ENCODE measurements around the gene SCYGR5.

DNA sequence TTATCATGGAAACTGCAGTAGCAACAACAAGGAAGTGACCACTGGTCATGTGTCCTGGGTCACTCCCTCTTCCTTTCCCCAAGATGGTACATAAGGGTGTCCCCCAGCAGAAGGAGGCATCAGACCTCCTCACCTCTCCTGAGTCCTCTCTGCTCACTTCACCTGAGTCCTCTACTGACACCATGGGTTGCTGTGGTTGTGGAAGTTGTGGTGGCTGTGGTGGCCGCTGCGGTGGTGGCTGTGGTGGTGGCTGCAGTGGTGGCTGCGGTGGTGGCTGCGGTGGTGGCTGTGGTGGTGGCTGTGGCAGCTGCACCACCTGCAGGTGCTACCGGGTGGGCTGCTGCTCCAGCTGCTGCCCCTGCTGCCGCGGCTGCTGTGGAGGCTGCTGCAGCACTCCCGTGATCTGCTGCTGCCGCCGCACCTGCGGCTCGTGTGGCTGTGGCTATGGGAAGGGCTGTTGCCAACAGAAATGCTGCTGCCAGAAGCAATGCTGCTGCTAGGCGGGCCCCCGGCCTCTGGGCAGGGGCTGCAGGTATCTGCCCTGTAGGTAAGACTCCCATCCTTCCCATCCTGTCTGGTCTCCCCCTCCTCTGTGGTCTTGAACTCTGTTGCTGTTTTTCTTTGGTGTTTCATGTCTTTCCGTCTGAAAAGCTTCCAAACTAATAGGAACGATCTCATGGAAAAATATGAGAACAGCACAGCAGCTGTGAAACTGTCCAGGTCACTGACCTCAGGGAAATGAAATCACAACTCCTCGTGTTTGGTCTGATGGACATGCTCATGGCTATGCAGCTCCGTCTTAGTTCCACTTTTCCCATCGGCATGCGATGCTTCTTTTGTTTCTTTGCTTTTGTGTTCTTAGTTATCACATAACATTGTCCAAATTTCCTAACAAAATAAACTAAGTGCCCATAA lies 49.0 kb upstream of the SCYGR5 start, which contains the start of gene SCYGR4:
- TF ChIP-seq, protein P1, sequence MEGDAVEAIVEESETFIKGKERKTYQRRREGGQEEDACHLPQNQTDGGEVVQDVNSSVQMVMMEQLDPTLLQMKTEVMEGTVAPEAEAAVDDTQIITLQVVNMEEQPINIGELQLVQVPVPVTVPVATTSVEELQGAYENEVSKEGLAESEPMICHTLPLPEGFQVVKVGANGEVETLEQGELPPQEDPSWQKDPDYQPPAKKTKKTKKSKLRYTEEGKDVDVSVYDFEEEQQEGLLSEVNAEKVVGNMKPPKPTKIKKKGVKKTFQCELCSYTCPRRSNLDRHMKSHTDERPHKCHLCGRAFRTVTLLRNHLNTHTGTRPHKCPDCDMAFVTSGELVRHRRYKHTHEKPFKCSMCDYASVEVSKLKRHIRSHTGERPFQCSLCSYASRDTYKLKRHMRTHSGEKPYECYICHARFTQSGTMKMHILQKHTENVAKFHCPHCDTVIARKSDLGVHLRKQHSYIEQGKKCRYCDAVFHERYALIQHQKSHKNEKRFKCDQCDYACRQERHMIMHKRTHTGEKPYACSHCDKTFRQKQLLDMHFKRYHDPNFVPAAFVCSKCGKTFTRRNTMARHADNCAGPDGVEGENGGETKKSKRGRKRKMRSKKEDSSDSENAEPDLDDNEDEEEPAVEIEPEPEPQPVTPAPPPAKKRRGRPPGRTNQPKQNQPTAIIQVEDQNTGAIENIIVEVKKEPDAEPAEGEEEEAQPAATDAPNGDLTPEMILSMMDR (IDR thresholded peaks at IDR 0.05 in 4 of 5, conservative IDR thresholded peaks at IDR 0.05 in 1 of 5), result no peak
- no peak for TF ChIP-seq POLR2A (IDR thresholded peaks at IDR 0.05)

Measured in gastrocnemius medialis (tissue), 4 donors.